Stimulated activated CD8-positive, alpha-beta memory T cell treated with anti-CD3 and anti-CD28 coated beads, Interleukin-4, amount 100 ng/mL, for 1 hour (primary cell): ENCODE results near the gene NIN.

Experiments
- DNase-seq, 2 donors: peaks; one replicate each; pipeline ENCODE4 v3.0.0-alpha.2; 2020; ENCODE audit warnings: low read depth in 2 of 2, low spot score in 1 of 2

The NIN gene

GRCh38 chr14:50795142-50795541, 35.8 kb downstream of the NIN start:
- no peak for DNase-seq

GRCh38 chr14:50794068-50794645, 36.8 kb downstream of the NIN start:
- DNase-seq = no peak

GRCh38 chr14:50792634-50793068, 38.3 kb downstream of the NIN start:
- DNase-seq = no peak

GRCh38 chr14:50792051-50792477, 38.9 kb downstream of the NIN start:
- no peak for DNase-seq

- no peak for DNase-seq
Observed at GRCh38 chr14:50791201-50791600, 39.8 kb downstream of the NIN start.

GRCh38 chr14:50790589-50790988, 40.4 kb downstream of the NIN start:
- DNase-seq = no peak

- DNase-seq = no peak
Observed at GRCh38 chr14:50786751-50787464, 44.1 kb downstream of the NIN start.

GRCh38 chr14:50785457-50786063, 45.4 kb downstream of the NIN start:
- no peak for DNase-seq

GRCh38 chr14:50784683-50785456, 46.1 kb downstream of the NIN start:
- no peak for DNase-seq

GRCh38 chr14:50783563-50783962, 47.4 kb downstream of the NIN start:
- no peak for DNase-seq

- DNase-seq = no peak
Observed at GRCh38 chr14:50780393-50780792, 50.6 kb downstream of the NIN start.

GRCh38 chr14:50778721-50779483, 52.1 kb downstream of the NIN start:
- DNase-seq = no peak

GRCh38 chr14:50776522-50776921, 54.4 kb downstream of the NIN start:
- no peak for DNase-seq

GRCh38 chr14:50775357-50775756, 55.6 kb downstream of the NIN start:
- DNase-seq = no peak

- no peak for DNase-seq
Observed at GRCh38 chr14:50774542-50775267, 56.3 kb downstream of the NIN start.

- no peak for DNase-seq
Observed at GRCh38 chr14:50773632-50774541, 57.1 kb downstream of the NIN start.

GRCh38 chr14:50772412-50772811, 58.5 kb downstream of the NIN start:
- DNase-seq = no peak

- DNase-seq = no peak
Observed at GRCh38 chr14:50770586-50770985, 60.4 kb downstream of the NIN start.

- no peak for DNase-seq
Observed at GRCh38 chr14:50769863-50770500, 61.0 kb downstream of the NIN start.
